ENCODE measurements around the gene INSM2.
A peak's percentile ranks its signal among the peaks of the same experiment; 100 is the strongest.

INSM2 gene

DNA sequence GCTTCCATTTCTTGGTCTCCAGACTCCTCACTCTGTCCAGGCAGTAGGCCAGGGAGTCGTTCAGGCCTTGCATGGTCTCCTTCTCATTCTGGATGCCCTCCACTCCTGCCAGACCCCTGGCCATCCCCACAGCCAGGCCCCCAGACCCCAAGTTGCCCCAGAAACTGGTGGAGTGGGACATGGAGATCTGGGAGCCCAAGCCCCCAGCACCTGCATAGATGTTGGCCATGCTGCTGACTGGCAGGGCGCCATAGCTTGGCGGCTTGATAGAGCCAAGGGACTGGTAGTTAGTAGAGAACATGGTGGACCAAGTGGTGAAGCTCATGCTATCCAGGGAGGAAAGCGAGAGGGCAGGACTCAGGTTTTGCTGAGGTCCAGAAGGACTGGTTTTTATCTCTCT is 21.2 kb upstream of the INSM2 start:
- no peaks in the 10 kb centered on the region for H3K9me3 ChIP-seq
- H3K27me3 ChIP-seq = no peaks in the 10 kb centered on the region
- no peak overlapping the region for H3K9ac ChIP-seq
- no peak overlapping the region for H3K4me3 ChIP-seq
- no peak overlapping the region for H3K4me2 ChIP-seq
- H3K36me3 ChIP-seq = no peaks in the 10 kb centered on the region
- no peak overlapping the region for H3K27ac ChIP-seq
- no peaks in the 10 kb centered on the region for H3K4me1 ChIP-seq
- no peak for TF ChIP-seq Cebpa-rat (IDR thresholded peaks at IDR 0.05)
- H4K20me1 ChIP-seq = no peaks in the 10 kb centered on the region

DNA sequence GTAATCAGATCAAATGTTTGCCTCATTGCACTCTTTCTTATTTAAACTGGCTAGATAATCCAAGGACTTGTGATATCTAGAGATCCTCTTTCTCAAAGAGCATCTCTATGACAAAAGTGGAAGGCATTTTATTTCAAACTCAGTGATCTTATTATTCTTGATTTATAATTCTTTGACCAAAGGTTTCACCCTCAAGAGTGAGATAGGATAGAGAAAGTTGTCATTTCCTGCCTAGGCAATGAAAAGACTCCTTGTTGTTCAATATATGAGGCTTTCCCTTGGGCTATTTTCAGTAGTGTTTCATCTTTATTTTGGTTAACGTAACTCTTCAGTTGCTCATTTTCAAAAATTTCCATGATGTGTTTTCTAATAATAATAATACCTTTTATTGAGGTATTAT is 18.0 kb upstream of the INSM2 start:
- no peak for TF ChIP-seq Cebpa-rat (IDR thresholded peaks at IDR 0.05)
- no peaks in the 10 kb centered on the region for H3K9me3 ChIP-seq

DNA sequence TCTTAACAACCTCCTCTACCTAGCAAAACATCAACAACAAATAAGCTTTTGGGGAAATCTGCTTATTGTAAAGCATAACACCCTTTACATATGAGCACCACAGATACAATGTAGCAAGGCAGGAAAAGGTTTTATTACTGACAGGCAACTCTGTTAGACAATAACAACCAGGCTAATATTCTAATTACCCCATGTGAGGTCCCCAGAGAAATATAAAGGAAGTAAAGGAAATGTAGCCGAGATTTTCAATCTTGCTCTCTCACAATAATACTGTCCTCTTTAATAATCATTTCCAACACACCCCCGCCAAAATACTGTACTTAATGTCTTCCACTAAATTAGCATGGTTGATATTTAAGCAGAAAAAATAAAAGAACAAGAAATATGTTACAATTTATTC is 14.0 kb upstream of the INSM2 start:
- 0 out of 2 replicates have a peak, but pooled peaks cover 8% of the 10 kb centered on the region for H3K4me1 ChIP-seq
- H3K27ac ChIP-seq = no peak overlapping the region
- H3K27me3 ChIP-seq = no peaks in the 10 kb centered on the region
- H4K20me1 ChIP-seq = no peaks in the 10 kb centered on the region
- no peak overlapping the region for H3K9ac ChIP-seq
- H3K36me3 ChIP-seq = no peaks in the 10 kb centered on the region
- H3K4me3 ChIP-seq = no peak overlapping the region
- TF ChIP-seq Cebpa-rat (IDR thresholded peaks at IDR 0.05) = no peak
- H3K4me2 ChIP-seq = peak overlapping the region; percentile 11; the same call in 1 of the 2 replicates
- H3K9me3 ChIP-seq = no peaks in the 10 kb centered on the region

More for the DNA sequence above, 18.0 kb upstream of the INSM2 start:
- Histone ChIP-seq H4K20me1 (no peaks in the 10 kb centered on the region), H3K4me3 (no peak overlapping the region), H3K27ac (no peak overlapping the region), H3K9ac (no peak overlapping the region), H3K4me1 (0 out of 2 replicates have a peak, but pooled peaks cover 8% of the 10 kb centered on the region), H3K36me3 (no peaks in the 10 kb centered on the region), H3K27me3 (no peaks in the 10 kb centered on the region), H3K4me2 (no peak overlapping the region)

DNA sequence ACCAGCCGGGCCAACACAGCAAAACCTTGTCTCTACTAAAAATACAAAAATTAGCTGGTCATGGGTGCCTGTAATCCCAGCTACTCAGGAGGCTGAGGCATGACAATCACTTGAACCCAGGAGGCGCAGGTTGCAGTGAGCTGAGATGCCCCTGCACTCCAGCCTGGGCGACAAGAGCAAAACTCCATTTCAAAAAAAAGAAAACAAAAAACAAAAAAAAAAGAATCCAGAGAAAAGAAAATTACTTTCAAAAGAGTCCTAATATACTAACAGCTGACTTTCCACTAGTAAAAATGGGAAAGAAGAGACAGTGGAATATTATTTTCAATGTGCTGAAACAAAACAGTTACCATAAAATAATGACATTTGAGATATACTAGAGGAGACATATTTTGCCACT is 8.3 kb upstream of the INSM2 start:
- no peak overlapping the region for H3K9ac ChIP-seq
- H3K27ac ChIP-seq = no peak overlapping the region
- no peak for TF ChIP-seq Cebpa-rat (IDR thresholded peaks at IDR 0.05)
- no peaks in the 10 kb centered on the region for H3K9me3 ChIP-seq
- no peaks in the 10 kb centered on the region for H3K4me1 ChIP-seq
- H4K20me1 ChIP-seq = no peaks in the 10 kb centered on the region
- no peaks in the 10 kb centered on the region for H3K36me3 ChIP-seq
- H3K4me3 ChIP-seq = no peak overlapping the region
- no peak overlapping the region for H3K4me2 ChIP-seq
- H3K27me3 ChIP-seq = peaks cover 5% of the 10 kb centered on the region; the same call in 1 of the 2 replicates

DNA sequence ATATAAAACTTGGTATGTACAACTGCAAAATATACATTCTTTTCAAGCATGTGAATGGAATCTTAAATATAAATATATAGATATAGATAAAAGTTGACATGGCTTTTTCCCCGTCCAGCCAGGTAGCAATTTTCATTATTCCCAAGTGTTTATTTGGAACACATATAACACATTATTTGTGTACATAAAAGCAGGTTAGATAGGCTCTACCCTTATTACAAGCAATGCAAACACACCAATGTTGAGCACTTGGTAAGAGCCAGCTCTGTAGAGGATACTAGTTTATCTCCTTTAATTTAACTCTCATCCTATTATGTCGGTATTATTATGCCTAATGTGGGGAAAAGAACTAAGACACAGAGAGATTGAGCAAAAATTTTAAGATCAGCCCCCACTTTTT is 7.0 kb upstream of the INSM2 start:
- H3K36me3 ChIP-seq = no peaks in the 10 kb centered on the region
- peaks cover 18% of the 10 kb centered on the region; the same call in 1 of the 2 replicates for H3K27me3 ChIP-seq
- no peak overlapping the region for H3K4me3 ChIP-seq
- H3K9me3 ChIP-seq = no peaks in the 10 kb centered on the region
- no peak overlapping the region for H3K9ac ChIP-seq
- H4K20me1 ChIP-seq = no peaks in the 10 kb centered on the region
- no peak for TF ChIP-seq Cebpa-rat (IDR thresholded peaks at IDR 0.05)
- H3K27ac ChIP-seq = no peak overlapping the region
- H3K4me1 ChIP-seq = no peaks in the 10 kb centered on the region
- no peak overlapping the region for H3K4me2 ChIP-seq

DNA sequence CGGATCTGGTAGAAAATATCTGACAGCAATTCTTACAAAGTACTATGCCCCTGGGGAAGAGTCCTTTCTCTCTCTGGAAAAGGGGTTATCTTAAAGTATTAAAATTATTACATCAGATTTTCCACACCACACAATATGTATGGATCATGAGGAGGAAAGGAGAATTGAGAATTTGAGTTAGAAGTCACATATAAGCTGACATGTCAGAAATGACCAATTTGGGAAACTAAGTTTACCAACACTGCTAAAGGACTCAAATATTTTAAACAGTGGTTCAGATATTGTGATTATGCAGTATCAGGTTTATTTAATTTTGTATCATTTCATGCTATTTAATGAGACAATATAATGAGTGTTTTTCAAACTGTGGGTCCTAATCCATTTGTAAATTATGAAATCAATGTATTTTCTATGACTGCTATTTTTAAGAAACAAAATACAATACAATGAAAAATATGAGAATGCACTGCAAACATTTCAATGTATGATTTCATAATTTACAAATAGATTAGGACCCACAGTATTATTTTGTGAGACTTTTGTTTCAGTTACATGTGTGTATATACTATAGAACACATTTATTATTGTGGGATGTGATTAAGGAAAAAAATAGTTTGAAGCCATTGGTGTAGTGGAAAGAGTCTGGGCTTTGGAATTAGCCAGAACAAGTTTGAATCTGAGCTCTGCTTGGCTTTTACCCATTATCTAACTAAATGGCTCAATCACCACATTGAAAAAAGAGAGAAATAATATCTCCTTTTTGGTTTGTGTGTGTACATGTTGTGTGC is 1.8 kb upstream of the INSM2 start:
- no peak overlapping the region for H3K4me2 ChIP-seq
- TF ChIP-seq Cebpa-rat (IDR thresholded peaks at IDR 0.05) = no peak
- H3K9ac ChIP-seq = no peak overlapping the region
- H4K20me1 ChIP-seq = peaks cover 26% of the 10 kb centered on the region
- no peak overlapping the region for H3K4me3 ChIP-seq
- H3K27ac ChIP-seq = no peak overlapping the region
- H3K4me1 ChIP-seq = peaks cover 19% of the 10 kb centered on the region
- no peaks in the 10 kb centered on the region for H3K36me3 ChIP-seq
- H3K9me3 ChIP-seq = peaks cover 11% of the 10 kb centered on the region
- peaks cover 58% of the 10 kb centered on the region for H3K27me3 ChIP-seq

DNA sequence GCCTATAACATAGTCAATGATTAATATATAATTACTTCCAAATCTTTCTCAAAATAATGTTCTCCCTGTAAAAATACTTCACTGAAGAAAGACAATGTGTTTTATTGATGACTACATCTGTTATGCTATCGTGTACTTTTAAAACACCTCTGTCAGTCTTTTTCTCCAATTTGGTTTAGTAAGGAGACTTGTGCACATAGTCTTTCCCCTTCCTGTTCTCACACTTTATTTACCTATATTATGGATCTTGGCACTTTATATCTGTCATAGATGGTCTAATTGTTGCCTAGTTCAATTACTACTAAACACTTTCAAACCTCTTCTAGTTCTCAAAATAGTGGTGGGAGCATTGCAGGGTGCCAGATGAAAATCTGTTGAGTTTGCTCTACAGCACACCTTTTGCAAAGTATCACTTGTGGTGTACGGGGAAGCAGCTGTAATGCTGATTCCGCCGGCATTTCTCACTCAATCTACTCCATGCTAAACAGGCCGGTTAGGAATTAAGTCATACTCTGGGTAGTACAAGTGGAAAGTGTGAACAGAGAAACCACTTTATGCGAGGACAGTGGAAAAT is 1.1 kb upstream of the INSM2 start:
- H4K20me1 ChIP-seq = peaks cover 26% of the 10 kb centered on the region
- H3K36me3 ChIP-seq = no peaks in the 10 kb centered on the region
- H3K27ac ChIP-seq = no peak overlapping the region
- peak overlapping the region; percentile 99 for H3K4me2 ChIP-seq
- no peak overlapping the region for H3K9ac ChIP-seq
- peaks cover 19% of the 10 kb centered on the region for H3K4me1 ChIP-seq
- peak overlapping the region; percentile 72 for H3K4me3 ChIP-seq
- peaks cover 11% of the 10 kb centered on the region for H3K9me3 ChIP-seq
- H3K27me3 ChIP-seq = peaks cover 58% of the 10 kb centered on the region
- no peak for TF ChIP-seq Cebpa-rat (IDR thresholded peaks at IDR 0.05)

DNA sequence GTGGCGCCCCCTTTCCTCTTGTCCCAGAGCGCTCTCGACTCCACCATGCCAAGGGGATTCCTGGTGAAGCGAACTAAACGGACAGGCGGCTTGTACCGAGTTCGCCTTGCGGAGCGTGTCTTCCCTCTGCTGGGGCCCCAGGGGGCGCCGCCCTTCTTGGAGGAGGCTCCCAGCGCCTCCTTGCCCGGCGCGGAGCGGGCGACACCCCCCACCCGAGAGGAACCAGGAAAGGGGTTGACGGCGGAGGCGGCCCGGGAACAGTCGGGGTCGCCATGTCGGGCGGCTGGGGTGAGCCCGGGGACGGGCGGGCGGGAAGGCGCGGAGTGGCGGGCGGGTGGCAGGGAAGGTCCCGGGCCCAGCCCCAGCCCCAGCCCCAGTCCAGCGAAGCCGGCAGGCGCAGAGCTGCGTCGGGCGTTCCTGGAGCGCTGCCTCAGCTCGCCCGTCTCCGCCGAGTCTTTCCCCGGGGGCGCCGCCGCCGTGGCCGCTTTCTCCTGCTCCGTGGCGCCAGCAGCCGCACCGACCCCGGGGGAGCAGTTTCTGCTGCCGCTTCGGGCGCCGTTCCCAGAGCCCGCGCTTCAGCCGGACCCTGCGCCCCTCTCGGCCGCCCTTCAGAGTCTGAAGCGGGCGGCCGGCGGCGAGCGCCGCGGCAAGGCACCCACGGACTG is 376 bp downstream of the INSM2 start:
- Histone ChIP-seq H4K20me1 (peaks cover 26% of the 10 kb centered on the region), H3K27ac (no peak overlapping the region), H3K4me3 (peak overlapping the region; percentile 72), H3K9ac (no peak overlapping the region), H3K36me3 (no peaks in the 10 kb centered on the region), H3K9me3 (peaks cover 11% of the 10 kb centered on the region), H3K4me1 (peaks cover 19% of the 10 kb centered on the region), H3K27me3 (peaks cover 58% of the 10 kb centered on the region), H3K4me2 (peak overlapping the region; percentile 99)
- TF ChIP-seq Cebpa-rat (IDR thresholded peaks at IDR 0.05) = no peak

DNA sequence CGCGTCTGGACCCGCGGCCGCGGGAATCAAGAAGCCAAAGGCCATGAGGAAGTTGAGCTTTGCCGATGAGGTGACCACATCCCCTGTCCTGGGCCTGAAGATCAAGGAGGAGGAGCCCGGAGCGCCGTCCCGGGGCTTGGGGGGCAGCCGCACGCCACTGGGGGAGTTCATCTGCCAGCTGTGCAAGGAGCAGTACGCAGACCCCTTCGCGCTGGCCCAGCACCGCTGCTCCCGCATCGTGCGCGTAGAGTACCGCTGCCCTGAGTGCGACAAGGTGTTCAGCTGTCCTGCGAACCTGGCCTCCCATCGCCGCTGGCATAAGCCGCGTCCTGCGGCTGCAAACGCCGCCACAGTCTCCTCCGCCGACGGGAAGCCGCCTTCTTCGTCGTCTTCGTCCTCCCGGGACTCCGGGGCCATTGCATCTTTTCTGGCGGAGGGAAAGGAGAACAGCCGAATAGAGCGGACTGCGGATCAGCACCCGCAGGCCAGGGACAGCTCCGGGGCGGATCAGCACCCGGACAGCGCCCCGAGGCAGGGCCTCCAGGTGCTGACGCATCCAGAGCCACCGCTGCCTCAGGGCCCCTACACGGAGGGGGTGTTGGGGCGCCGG is 1.0 kb downstream of the INSM2 start:
- peaks cover 11% of the 10 kb centered on the region for H3K9me3 ChIP-seq
- H4K20me1 ChIP-seq = peaks cover 26% of the 10 kb centered on the region
- no peak for TF ChIP-seq Cebpa-rat (IDR thresholded peaks at IDR 0.05)
- peak overlapping the region; percentile 99 for H3K4me2 ChIP-seq
- no peaks in the 10 kb centered on the region for H3K36me3 ChIP-seq
- H3K4me1 ChIP-seq = peaks cover 25% of the 10 kb centered on the region
- no peak overlapping the region for H3K27ac ChIP-seq
- H3K9ac ChIP-seq = no peak overlapping the region
- peak overlapping the region; percentile 72 for H3K4me3 ChIP-seq
- peaks cover 58% of the 10 kb centered on the region for H3K27me3 ChIP-seq

Data from BLaER1 (cell line).